Neutrophil (primary cell): Measurements from ENCODE around the gene POLK.
A peak's percentile ranks its signal among the peaks of the same experiment; 100 is the strongest.

Source experiments
- H3K27ac ChIP-seq: fragments of 200-600 bp; sonication (generic); 2 replicates; pipeline ENCODE4 v1.5.1; 2016; ENCODE audit warnings: mild to moderate bottlenecking, moderate library complexity
- H3K27me3 ChIP-seq: fragments of 200-600 bp; sonication (generic); 2 replicates; pipeline ENCODE4 v1.6.0; 2016; ENCODE audit warnings: mild to moderate bottlenecking
- H3K36me3 ChIP-seq: fragments of 200-600 bp; sonication (generic); 2 replicates; pipeline ENCODE4 v1.5.1; 2017
- H3K4me1 ChIP-seq, 2 experiments: fragments of 200-600 bp in 1 of 2; sonication (generic) in 1 of 2; 1 replicate in 1 of 2; 2 replicates in 1 of 2; pipeline versions ENCODE4 v1.5.1 to v1.6.1; 2013 to 2016; ENCODE audit warnings: low read depth in 1 of 2, low read length in 1 of 2, mild to moderate bottlenecking in 1 of 2, moderate library complexity in 1 of 2; ENCODE audit not compliant: control insufficient read depth in 1 of 2, insufficient read depth in 1 of 2
- H3K4me3 ChIP-seq, 2 experiments: fragments of 200-600 bp in 1 of 2; sonication (generic) in 1 of 2; 1 replicate in 1 of 2; 2 replicates in 1 of 2; pipeline ENCODE4 v1.5.1; 2013 to 2016; ENCODE audit warnings: low read depth in 1 of 2, low read length in 1 of 2, mild to moderate bottlenecking in 1 of 2, moderate library complexity in 1 of 2
- H3K9me3 ChIP-seq: fragments of 200-600 bp; sonication (generic); 2 replicates; pipeline ENCODE4 v1.5.1; 2016
- CTCF ChIP-seq: fragments of 200-600 bp; sonication (generic); IDR thresholded peaks from 2 replicates; pipeline ENCODE4 v1.5.1; 2016; ENCODE audit warnings: antibody characterized with exemption

Gene POLK

GRCh38 chr5:75469017-75469416, 42.7 kb upstream of the POLK start:
- no peak for TF ChIP-seq CTCF
- Histone ChIP-seq H3K36me3 (no peaks in the 10 kb centered on the region), H3K27ac (no peak overlapping the region), H3K9me3 (no peaks in the 10 kb centered on the region), H3K27me3 (no peaks in the 10 kb centered on the region), H3K4me3 (no peak overlapping the region), H3K4me1 (peaks cover 12% of the 10 kb centered on the region in 2 experiments)

- Histone ChIP-seq H3K27ac (no peak overlapping the region), H3K27me3 (no peaks in the 10 kb centered on the region), H3K4me3 (no peak overlapping the region), H3K36me3 (no peaks in the 10 kb centered on the region), H3K9me3 (no peaks in the 10 kb centered on the region), H3K4me1 (peaks cover 6 to 9% of the 10 kb centered on the region in 2 experiments)
- TF ChIP-seq CTCF = no peak
Observed at GRCh38 chr5:75471193-75471592, 40.5 kb upstream of the POLK start.

GRCh38 chr5:75472973-75473372, 38.7 kb upstream of the POLK start:
- Histone ChIP-seq H3K4me3 (no peak overlapping the region), H3K36me3 (no peaks in the 10 kb centered on the region), H3K9me3 (no peaks in the 10 kb centered on the region), H3K4me1 (peaks cover 6 to 9% of the 10 kb centered on the region in 2 experiments), H3K27ac (peak overlapping the region; percentile 28), H3K27me3 (no peaks in the 10 kb centered on the region)
- no peak for TF ChIP-seq CTCF

- peaks cover 6 to 9% of the 10 kb centered on the region in 2 experiments for H3K4me1 ChIP-seq
- peak overlapping the region; percentile 28 for H3K27ac ChIP-seq
- H3K27me3 ChIP-seq = no peaks in the 10 kb centered on the region
- no peaks in the 10 kb centered on the region for H3K36me3 ChIP-seq
- no peak overlapping the region for H3K4me3 ChIP-seq
- TF ChIP-seq CTCF = no peak
- H3K9me3 ChIP-seq = no peaks in the 10 kb centered on the region
Observed at GRCh38 chr5:75473463-75473862, 38.2 kb upstream of the POLK start.

- H3K27me3 ChIP-seq = no peaks in the 10 kb centered on the region
- peaks cover 6 to 9% of the 10 kb centered on the region in 2 experiments for H3K4me1 ChIP-seq
- no peak overlapping the region for H3K4me3 ChIP-seq
- no peak overlapping the region for H3K27ac ChIP-seq
- H3K36me3 ChIP-seq = no peaks in the 10 kb centered on the region
- H3K9me3 ChIP-seq = no peaks in the 10 kb centered on the region
- no peak for TF ChIP-seq CTCF
Observed at GRCh38 chr5:75475364-75475763, 36.3 kb upstream of the POLK start.

GRCh38 chr5:75481024-75481423, 30.7 kb upstream of the POLK start:
- Histone ChIP-seq H3K9me3 (no peaks in the 10 kb centered on the region), H3K27me3 (no peaks in the 10 kb centered on the region), H3K4me3 (no peak overlapping the region), H3K27ac (peak overlapping the region; percentile 8), H3K4me1 (peaks cover 0 to 2% of the 10 kb centered on the region in 2 experiments), H3K36me3 (no peaks in the 10 kb centered on the region)
- no peak for TF ChIP-seq CTCF
